Fibroblast of pulmonary artery (primary cell): ENCODE measurements around the gene EIF4E3.

Experiments
- DNase-seq: peaks from one replicate; pipeline ENCODE4 v3.0.0-alpha.2; 2010; ENCODE audit warnings: low read depth
- H3K4me3 ChIP-seq: replicated peaks from 2 replicates; pipeline ENCODE4 v1.5.1; 2011; ENCODE audit warnings: low read depth, mild to moderate bottlenecking, control low read depth, low read length, moderate library complexity
- CTCF ChIP-seq: IDR thresholded peaks from 2 replicates; pipeline ENCODE4 v1.5.1; 2011; ENCODE audit warnings: mild to moderate bottlenecking, control low read depth, low read length, inconsistent platforms; ENCODE audit errors: missing control alignments

Gene EIF4E3

GRCh38 chr3:71723452-71724170 is 1.6 kb downstream of the EIF4E3 start:
- no peak overlapping the region for H3K4me3 ChIP-seq
- DNase-seq = no peak
- TF ChIP-seq CTCF = no peak

GRCh38 chr3:71722693-71723092 is 2.5 kb downstream of the EIF4E3 start:
- no peak for TF ChIP-seq CTCF
- DNase-seq = no peak
- H3K4me3 ChIP-seq = no peak overlapping the region

- DNase-seq = no peak
- TF ChIP-seq CTCF = no peak
- no peak overlapping the region for H3K4me3 ChIP-seq
Observed at GRCh38 chr3:71721651-71722157, 3.5 kb downstream of the EIF4E3 start.

- H3K4me3 ChIP-seq = no peak overlapping the region
- no peak for DNase-seq
- TF ChIP-seq CTCF = no peak
Observed at GRCh38 chr3:71721002-71721401, 4.2 kb downstream of the EIF4E3 start.

- no peak for TF ChIP-seq CTCF
- H3K4me3 ChIP-seq = no peak overlapping the region
- no peak for DNase-seq
Observed at GRCh38 chr3:71718072-71718471, 7.1 kb downstream of the EIF4E3 start.

GRCh38 chr3:71714595-71714994 is 10.6 kb downstream of the EIF4E3 start:
- TF ChIP-seq CTCF = no peak
- H3K4me3 ChIP-seq = no peak overlapping the region
- no peak for DNase-seq

GRCh38 chr3:71713041-71713440 is 12.2 kb downstream of the EIF4E3 start:
- no peak overlapping the region for H3K4me3 ChIP-seq
- no peak for DNase-seq
- TF ChIP-seq CTCF = no peak
